Heart right ventricle (tissue), 16 donors: Measurements from ENCODE around the gene ANKRD28. TPM values are rescaled to one million over a fixed set of nuclear protein-coding genes. Genes with fewer than 3 reads are reported as not detected.
A peak's percentile ranks its signal among the peaks of the same experiment; 100 is the strongest.

Experiments used
- ATAC-seq, 8 donors: fragments of 200-7000 bp; cut with Tn5 transposase; one replicate each; pipeline ENCODE4 v1.9.1; 2020; ENCODE audit warnings: mild to moderate bottlenecking in 8 of 8, moderate library complexity in 8 of 8, moderate number of reproducible peaks in 1 of 8
- DNase-seq, 2 donors: peaks; one replicate each; pipeline ENCODE4 v3.0.0-alpha.2; 2020
- H3K27ac ChIP-seq, 10 donors: fragments of 200-600 bp; sonication (generic) in 2 of 10; one replicate each; pipeline versions ENCODE4 v1.5.0 to v1.8.0; 2020 to 2022; ENCODE audit warnings: mild to moderate bottlenecking in 3 of 10
- H3K27me3 ChIP-seq, 7 donors: fragments of 200-600 bp; one replicate each; pipeline ENCODE4 v1.8.0; 2021 to 2022; ENCODE audit warnings: mild to moderate bottlenecking in 2 of 7
- H3K36me3 ChIP-seq, 9 donors: fragments of 200-600 bp; sonication (generic) in 1 of 9; one replicate each; pipeline versions ENCODE4 v1.5.0 to v1.8.0; 2020 to 2022; ENCODE audit warnings: mild to moderate bottlenecking in 2 of 9
- H3K4me1 ChIP-seq, 9 donors: fragments of 200-600 bp; sonication (generic) in 1 of 9; one replicate each; pipeline versions ENCODE4 v1.5.0 to v1.8.0; 2020 to 2022; ENCODE audit warnings: mild to moderate bottlenecking in 4 of 9
- H3K4me3 ChIP-seq, 10 donors: fragments of 200-600 bp; sonication (generic) in 2 of 10; one replicate each; pipeline versions ENCODE4 v1.5.0 to v1.8.0; 2020 to 2022; ENCODE audit warnings: mild to moderate bottlenecking in 7 of 10, moderate library complexity in 2 of 10
- H3K9me3 ChIP-seq, 11 donors: fragments of 200-600 bp in 10 of 11; sonication (generic) in 2 of 11; one replicate each; pipeline versions ENCODE4 v1.5.0 to v1.8.0; 2013 to 2022; ENCODE audit warnings: mild to moderate bottlenecking in 2 of 11, control low read depth in 1 of 11, moderate library complexity in 1 of 11
- WGBS, 2 donors: extraction: QIAGEN DNeasy Blood & Tissue Kit; methylation state at CpG; one replicate each; pipeline ENCODE4 v1.1.7; 2013; ENCODE audit warnings: inconsistent platforms in 1 of 2; 5-methylcytosine and 5-hydroxymethylcytosine counted together
- intact Hi-C, 10 donors: fragments of 100-400 bp; cut with DNase I; formaldehyde crosslinking; loops; one replicate each; pipeline versions ENCODE4 v1.11.1 to v1.14.2; 2022
- polyA plus RNA-seq, 2 donors: library from polyadenylated mRNA; stranded (reverse); fragments of 200-250 nt; gene quantifications; one replicate each; pipeline ENCODE4 v1.2.3, GENCODE V29; 2013
- total RNA-seq, 10 donors: library from RNA; stranded (reverse); fragmentation: NEBNext Ultra II Directional in 3 of 10; extraction: Animal tissue kit (Norgen Biotek cat#: 25700) in 3 of 10; gene quantifications; one replicate each; pipeline versions ENCODE4 v1.2.1 to v1.2.4, GENCODE V29; 2021 to 2023
- TF ChIP-seq, protein P1 (sequence below), 9 donors: fragments of 200-600 bp; sonication (generic) in 2 of 9; IDR thresholded peaks; one replicate each; pipeline versions ENCODE4 v1.5.0 to v1.8.0; 2021 to 2022; ENCODE audit warnings: antibody characterized with exemption in 9 of 9, mild to moderate bottlenecking in 5 of 9, moderate library complexity in 1 of 9
- donor health status: Arrhythmogenic right ventricular cardiomyopathy.
- donor health status: ischemic (EF 13 %, LVEDD 7.1; RV severe dilation, severe dysfunction).
- donor health status: healthy with polysubstance abuse.
- donor health status: DM: no; HTN: yes; CAD: no.
- donor health status: DM: no; HTN: no; CAD: no.
- donor health status: ischemic (EF 25% LVEDD 6.9; RV normal size, moderate dysfunction).
- donor health status: ischemic (EF 25% LVEDD 5.7; RV mildly dilated, moderate dysfunction).
- donor health status: healthy.
- donor health status: DM: yes; HTN: yes; CAD: no.
- donor health status: Ischemic cardiomyopathy.
- donor health status: ischemic (EF 35%, LVEDD 5.7; RV mildly dilated, moderate dysfunction).
- donor health status: nonischemic (EF 11% LVEDD 7.7; RV severe dilation, severe dysfunction).
- donor health status: DM: yes; HTN: yes; CAD: no.
- donor health status: PGD.
- donor health status: ischemic (EF 29% LVEDD 5.4; RV normal size, mild dysfunction).
- donor health status: nonischemic (EF 23%, LVEDD 6.1; RV moderate dilation, normal function).

ANKRD28 gene
- total and polyA plus RNA-seq, 12 donors = 5.9 to 30.8 (median 27.1) TPM

DNA sequence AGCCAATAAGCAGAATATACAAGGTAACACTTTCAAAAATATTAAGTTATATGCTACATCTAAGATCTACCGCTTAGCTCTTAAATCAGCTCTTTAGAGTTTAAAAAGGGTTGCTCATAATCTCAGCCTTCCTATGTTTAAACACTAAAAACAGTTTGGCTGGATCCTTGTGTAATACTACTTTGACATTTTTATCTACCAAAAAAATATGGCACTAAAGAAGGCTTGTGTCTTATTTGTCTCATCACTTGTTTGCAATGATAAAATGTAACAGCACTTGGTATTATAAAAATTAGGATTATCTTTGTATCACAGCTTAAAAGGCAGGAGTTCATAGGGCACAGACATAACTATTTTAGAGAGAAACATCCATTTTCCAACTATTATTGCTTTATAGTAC, 9.8 kb downstream of the ANKRD28 start:
- H3K9me3 ChIP-seq = peaks cover 0 to 8% (median 0%) of the 10 kb centered on the region in 11 donors
- DNase-seq (no peak), ATAC-seq (no peak)
- peaks cover 0 to 14% (median 0%) of the 10 kb centered on the region in 9 donors for H3K4me1 ChIP-seq
- H3K36me3 ChIP-seq = peaks cover 0 to 12% (median 0%) of the 10 kb centered on the region in 9 donors
- no peaks in the 10 kb centered on the region for H3K27me3 ChIP-seq
- H3K4me3 ChIP-seq = no peak overlapping the region
- intact Hi-C loops = no loop called here
- WGBS, 2 donors = 98 to 100% methylated on average over 1 of the region's 1 CpG
- TF ChIP-seq, protein P1, sequence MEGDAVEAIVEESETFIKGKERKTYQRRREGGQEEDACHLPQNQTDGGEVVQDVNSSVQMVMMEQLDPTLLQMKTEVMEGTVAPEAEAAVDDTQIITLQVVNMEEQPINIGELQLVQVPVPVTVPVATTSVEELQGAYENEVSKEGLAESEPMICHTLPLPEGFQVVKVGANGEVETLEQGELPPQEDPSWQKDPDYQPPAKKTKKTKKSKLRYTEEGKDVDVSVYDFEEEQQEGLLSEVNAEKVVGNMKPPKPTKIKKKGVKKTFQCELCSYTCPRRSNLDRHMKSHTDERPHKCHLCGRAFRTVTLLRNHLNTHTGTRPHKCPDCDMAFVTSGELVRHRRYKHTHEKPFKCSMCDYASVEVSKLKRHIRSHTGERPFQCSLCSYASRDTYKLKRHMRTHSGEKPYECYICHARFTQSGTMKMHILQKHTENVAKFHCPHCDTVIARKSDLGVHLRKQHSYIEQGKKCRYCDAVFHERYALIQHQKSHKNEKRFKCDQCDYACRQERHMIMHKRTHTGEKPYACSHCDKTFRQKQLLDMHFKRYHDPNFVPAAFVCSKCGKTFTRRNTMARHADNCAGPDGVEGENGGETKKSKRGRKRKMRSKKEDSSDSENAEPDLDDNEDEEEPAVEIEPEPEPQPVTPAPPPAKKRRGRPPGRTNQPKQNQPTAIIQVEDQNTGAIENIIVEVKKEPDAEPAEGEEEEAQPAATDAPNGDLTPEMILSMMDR (IDR thresholded peaks at IDR 0.05) = no peak
- H3K27ac ChIP-seq = no peak overlapping the region

DNA sequence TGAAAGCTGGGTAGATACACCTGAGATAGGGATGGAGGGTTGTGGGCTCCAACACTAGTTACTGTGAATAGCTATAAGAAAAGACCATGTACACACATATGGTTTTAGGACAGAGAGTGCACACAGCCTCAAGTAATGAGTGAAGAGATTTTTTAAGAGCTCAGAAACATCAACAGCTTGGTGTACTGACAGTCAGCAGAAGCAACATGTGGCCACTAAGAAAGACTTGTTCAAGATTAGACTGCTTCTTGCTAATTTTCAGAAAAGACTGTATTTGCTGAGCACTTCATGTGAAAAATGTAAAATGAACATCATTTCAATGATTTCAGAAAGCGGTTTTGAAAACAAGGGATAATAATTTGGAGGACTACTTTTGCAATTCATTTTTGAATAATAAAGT, 10.3 kb downstream of the ANKRD28 start:
- no peaks in the 10 kb centered on the region for H3K27me3 ChIP-seq
- peaks cover 0 to 11% (median 0%) of the 10 kb centered on the region in 9 donors for H3K36me3 ChIP-seq
- ATAC-seq (no peak), DNase-seq (no peak)
- no peak overlapping the region for H3K4me3 ChIP-seq
- TF ChIP-seq, protein P1 (IDR thresholded peaks at IDR 0.05) = no peak
- peaks cover 0 to 18% (median 3%) of the 10 kb centered on the region in 9 donors for H3K4me1 ChIP-seq
- 89 to 97% methylated on average over 1 of the region's 1 CpG for whole genome bisulfite sequencing, 2 donors
- peaks cover 0 to 8% (median 0%) of the 10 kb centered on the region in 11 donors for H3K9me3 ChIP-seq
- intact Hi-C loops = no loop called here
- H3K27ac ChIP-seq = no peak overlapping the region

GRCh38 chr3:15783361-15783969, 14.3 kb downstream of the ANKRD28 start:
- H3K4me1 ChIP-seq = peaks cover 0 to 22% (median 10%) of the 10 kb centered on the region in 9 donors
- 82 to 88% methylated on average over 4 of the region's 4 CpGs for WGBS, 2 donors
- intact Hi-C loops = no loop called here
- H3K27me3 ChIP-seq = no peaks in the 10 kb centered on the region
- DNase-seq (no peak), ATAC-seq (no peak)
- no peak overlapping the region for H3K4me3 ChIP-seq
- no peaks in the 10 kb centered on the region for H3K36me3 ChIP-seq
- H3K27ac ChIP-seq = peak overlapping the region in 1 of 10 donors; percentile 12
- H3K9me3 ChIP-seq = no peaks in the 10 kb centered on the region
- TF ChIP-seq, protein P1 (IDR thresholded peaks at IDR 0.05) = no peak

DNA sequence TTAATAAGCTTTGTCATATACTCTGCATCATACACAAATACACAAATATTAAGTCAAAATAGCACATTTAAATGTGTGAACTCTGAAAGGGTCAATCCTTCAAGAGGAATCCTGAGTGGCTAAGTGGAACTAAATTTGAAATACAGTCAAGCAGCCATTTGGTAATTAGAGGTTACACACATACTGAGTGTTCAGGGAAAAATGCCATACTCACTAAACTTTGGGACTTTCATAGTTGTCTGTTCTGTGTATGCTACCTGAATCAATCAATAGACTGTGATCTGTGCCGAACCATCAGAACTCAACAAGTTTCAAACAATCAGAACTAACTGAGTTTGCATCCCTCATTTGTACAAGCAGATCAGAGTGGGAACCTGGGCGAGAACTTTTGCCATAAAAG, 15.3 kb downstream of the ANKRD28 start:
- Histone ChIP-seq H3K27ac (peak overlapping the region in 1 of 10 donors; percentile 29), H3K27me3 (no peaks in the 10 kb centered on the region), H3K4me3 (no peak overlapping the region), H3K9me3 (no peaks in the 10 kb centered on the region), H3K4me1 (peaks cover 0 to 20% (median 10%) of the 10 kb centered on the region in 9 donors), H3K36me3 (no peaks in the 10 kb centered on the region)
- TF ChIP-seq, protein P1 (IDR thresholded peaks at IDR 0.05) = no peak
- 98% methylated on average over 2 of the region's 2 CpGs for WGBS, 2 donors
- intact Hi-C loops = no loop called here
- no peak for DNase-seq
- no peak for ATAC-seq
